Measurements from ENCODE around the gene SAE1. TPM values are rescaled to one million over a fixed set of nuclear protein-coding genes. Genes with fewer than 3 reads are reported as not detected.

SAE1 gene
- total RNA-seq, 4 donors from 2014 or later = 37.9 to 66.9 (median 50.8) TPM

DNA sequence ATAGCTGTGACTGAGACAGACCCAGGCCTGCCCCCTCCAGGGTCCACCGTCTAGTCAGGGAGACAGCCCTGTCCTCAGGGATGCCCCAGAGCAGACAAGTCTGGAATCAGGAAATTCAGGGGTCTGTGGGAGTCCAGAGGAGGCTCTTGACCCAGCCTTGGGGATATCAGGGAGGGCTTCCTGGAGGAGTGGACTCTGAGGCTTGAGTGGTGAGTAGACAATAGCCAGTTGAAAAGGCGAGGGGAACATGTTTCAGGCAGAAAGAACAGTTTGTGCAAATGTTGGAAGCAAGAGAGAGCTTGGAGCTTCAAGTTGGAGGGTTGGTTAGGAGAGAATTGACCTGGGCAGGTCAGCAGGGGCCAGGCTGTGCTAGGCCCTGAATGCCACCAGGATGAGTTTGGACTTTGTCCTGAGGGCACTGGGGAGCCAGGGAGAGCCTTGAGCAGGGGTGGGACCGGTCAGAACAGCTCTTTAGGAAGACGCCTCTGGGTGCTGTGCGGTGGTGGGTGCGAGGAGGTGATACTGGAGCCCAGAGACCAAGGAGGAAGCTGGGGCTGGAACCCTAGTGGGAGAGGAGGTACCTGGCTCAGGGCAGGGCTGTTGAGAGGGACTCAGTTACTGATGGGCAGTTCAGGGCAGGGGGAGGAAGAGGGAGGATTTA is 128.4 kb downstream of the SAE1 start:
- 85 to 88% methylated on average over 6 of the region's 6 CpGs for WGBS, 2 donors
- no peaks in the 10 kb centered on the region for H3K27me3 ChIP-seq
- H3K27ac ChIP-seq = peak overlapping the region in 3 of 4 donors; percentile 89 to 98 (median 92)

More for the DNA sequence above, 128.4 kb downstream of the SAE1 start:
- Histone ChIP-seq H3K4me1 (peaks cover 0 to 43% (median 20%) of the 10 kb centered on the region in 4 donors), H3K4me3 (no peak overlapping the region), H3K9me3 (no peaks in the 10 kb centered on the region), H3K36me3 (peaks cover 0 to 58% (median 16%) of the 10 kb centered on the region in 3 donors)
- no peak for TF ChIP-seq POLR2A (IDR thresholded peaks at IDR 0.05)
- TF ChIP-seq, protein P1, sequence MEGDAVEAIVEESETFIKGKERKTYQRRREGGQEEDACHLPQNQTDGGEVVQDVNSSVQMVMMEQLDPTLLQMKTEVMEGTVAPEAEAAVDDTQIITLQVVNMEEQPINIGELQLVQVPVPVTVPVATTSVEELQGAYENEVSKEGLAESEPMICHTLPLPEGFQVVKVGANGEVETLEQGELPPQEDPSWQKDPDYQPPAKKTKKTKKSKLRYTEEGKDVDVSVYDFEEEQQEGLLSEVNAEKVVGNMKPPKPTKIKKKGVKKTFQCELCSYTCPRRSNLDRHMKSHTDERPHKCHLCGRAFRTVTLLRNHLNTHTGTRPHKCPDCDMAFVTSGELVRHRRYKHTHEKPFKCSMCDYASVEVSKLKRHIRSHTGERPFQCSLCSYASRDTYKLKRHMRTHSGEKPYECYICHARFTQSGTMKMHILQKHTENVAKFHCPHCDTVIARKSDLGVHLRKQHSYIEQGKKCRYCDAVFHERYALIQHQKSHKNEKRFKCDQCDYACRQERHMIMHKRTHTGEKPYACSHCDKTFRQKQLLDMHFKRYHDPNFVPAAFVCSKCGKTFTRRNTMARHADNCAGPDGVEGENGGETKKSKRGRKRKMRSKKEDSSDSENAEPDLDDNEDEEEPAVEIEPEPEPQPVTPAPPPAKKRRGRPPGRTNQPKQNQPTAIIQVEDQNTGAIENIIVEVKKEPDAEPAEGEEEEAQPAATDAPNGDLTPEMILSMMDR (IDR thresholded peaks at IDR 0.05) = no peak
- no peak for TF ChIP-seq EP300 (IDR thresholded peaks at IDR 0.05)
- DNase-seq (ENCODE audit: low spot score in 2 of 2) = no peak

Small RNAs within 50 kb of the gene (small RNA-seq; reads per million reads assigned to genes)
- not detected for gene MIR3190

Other genes with a start within 250 kb of the SAE1 start
- under 1 TPM in 2 of 4 donors, not detected in 2; 0.39 to 0.42 TPM for gene NPAS1, start 111.0 kb upstream of the SAE1 start, total RNA-seq
- gene TMEM160, start 82.2 kb upstream of the SAE1 start, total RNA-seq = 10 to 100 TPM; 37.5 to 78.5 (median 66.8) TPM
- 10 to 100 TPM; 25.5 to 40.4 (median 34.2) TPM for gene ZC3H4, start 17.1 kb upstream of the SAE1 start, total RNA-seq
- 10 to 100 TPM in 1 of 4 donors, 1 to 10 TPM in 3; 2.8 to 11.0 (median 6.3) TPM for gene BBC3, start 100.4 kb downstream of the SAE1 start, total RNA-seq
- gene CCDC9, start 125.7 kb downstream of the SAE1 start, total RNA-seq = 10 to 100 TPM; 23.8 to 39.0 (median 32.7) TPM
- 10 to 100 TPM in 3 of 4 donors, 1 to 10 TPM in 1; 9.6 to 33.9 (median 25.4) TPM for gene INAFM1, start 144.1 kb downstream of the SAE1 start, total RNA-seq
- 10 to 100 TPM in 3 of 4 donors, 1 to 10 TPM in 1; 5.0 to 34.5 (median 12.7) TPM for gene C5AR1, start 179.0 kb downstream of the SAE1 start, total RNA-seq
- gene C5AR2, start 201.3 kb downstream of the SAE1 start, total RNA-seq = 10 to 100 TPM in 1 of 4 donors, 1 to 10 TPM in 3; 1.5 to 11.0 (median 4.7) TPM
- gene DHX34, start 218.5 kb downstream of the SAE1 start, total RNA-seq = 10 to 100 TPM; 12.4 to 43.8 (median 13.9) TPM